Esophagus muscularis mucosa (tissue), 4 donors: ENCODE measurements around the gene FOXQ1. TPM values are rescaled to one million over a fixed set of nuclear protein-coding genes. Genes with fewer than 3 reads are reported as not detected.

Source experiments
- DNase-seq: peaks from one replicate; pipeline ENCODE4 v3.0.0-alpha.2; 2017; ENCODE audit errors: extremely low spot score
- H3K27ac ChIP-seq, 4 donors: fragments of 200-600 bp; sonication (generic); replicated peaks in 1 of 4; 1 replicate in 3 of 4; 2 replicates in 1 of 4; pipeline ENCODE4 v1.5.1; 2016 to 2019; ENCODE audit warnings: mild to moderate bottlenecking in 1 of 4
- H3K27me3 ChIP-seq, 4 donors: fragments of 200-600 bp; sonication (generic); one replicate each; pipeline versions ENCODE4 v1.5.1 to v1.6.0; 2016 to 2019
- H3K36me3 ChIP-seq, 4 donors: fragments of 200-600 bp; sonication (generic); one replicate each; pipeline ENCODE4 v1.5.1; 2016 to 2019
- H3K4me1 ChIP-seq, 4 donors: fragments of 200-600 bp; sonication (generic); one replicate each; pipeline ENCODE4 v1.5.1; 2016 to 2019
- H3K4me3 ChIP-seq, 4 donors: fragments of 200-600 bp; sonication (generic); 1 replicate in 2 of 4; 2 replicates in 2 of 4; pipeline ENCODE4 v1.5.1; 2016 to 2019; ENCODE audit warnings: mild to moderate bottlenecking in 4 of 4, moderate library complexity in 1 of 4
- H3K9me3 ChIP-seq, 4 donors: fragments of 200-600 bp; sonication (generic); 1 replicate in 3 of 4; 2 replicates in 1 of 4; pipeline ENCODE4 v1.5.1; 2016 to 2019
- CTCF ChIP-seq, 3 experiments: fragments of 200-600 bp in 2 of 3; fragments of 450-650 bp in 1 of 3; sonication (generic) in 2 of 3; IDR thresholded peaks; one replicate each; pipeline ENCODE4 v1.5.1; 2017 to 2019; ENCODE audit warnings: antibody characterized with exemption in 3 of 3, mild to moderate bottlenecking in 2 of 3, moderate library complexity in 1 of 3
- EP300 ChIP-seq: sonication (generic); formaldehyde crosslinking; IDR thresholded peaks from one replicate; pipeline ENCODE4 v1.6.1; 2017; ENCODE audit warnings: antibody characterized with exemption
- POLR2A ChIP-seq: fragments of 450-650 bp; IDR thresholded peaks from one replicate; pipeline ENCODE4 v1.6.1; 2017; ENCODE audit warnings: antibody characterized with exemption, moderate library complexity, mild to moderate bottlenecking, low read depth
- POLR2AphosphoS5 ChIP-seq, 2 donors: sonication (generic); formaldehyde crosslinking; IDR thresholded peaks; one replicate each; pipeline ENCODE4 v1.6.1; 2017; ENCODE audit warnings: antibody characterized with exemption in 2 of 2
- WGBS: methylation state at CpG from one replicate; pipeline ENCODE4 v1.1.5; 2018; 5-methylcytosine and 5-hydroxymethylcytosine counted together
- intact Hi-C: fragments of 100-400 bp; cut with DNase I; formaldehyde crosslinking; loops from one replicate; pipeline ENCODE4 v1.15.1; 2023
- total RNA-seq, 4 donors: library from RNA; depleted of rRNA; stranded (reverse); fragments of >200 nt; gene quantifications; one replicate each; pipeline versions ENCODE4 v1.1.0 to v1.2.1, GENCODE V29; 2016

Gene FOXQ1
- total RNA-seq, 4 donors from 2014 or later = 2.5 to 4.4 (median 2.9) TPM

GRCh38 chr6:1271071-1271763 lies 40.7 kb upstream of the FOXQ1 start:
- Histone ChIP-seq H3K27me3 (no peaks in the 10 kb centered on the region), H3K36me3 (no peaks in the 10 kb centered on the region), H3K27ac (no peak overlapping the region), H3K4me3 (no peak overlapping the region), H3K4me1 (no peaks in the 10 kb centered on the region), H3K9me3 (no peaks in the 10 kb centered on the region)
- TF ChIP-seq POLR2A = no peak
- no peak for TF ChIP-seq EP300
- TF ChIP-seq CTCF (IDR thresholded peaks at IDR 0.05) = no peak
- TF ChIP-seq POLR2AphosphoS5 (IDR thresholded peaks at IDR 0.05) = no peak
- intact Hi-C loops = no loop called here
- no peak for DNase-seq
- WGBS = 79% methylated on average over 11 of the region's 11 CpGs

GRCh38 chr6:1278061-1278720 lies 33.7 kb upstream of the FOXQ1 start:
- TF ChIP-seq EP300 (no peak), POLR2AphosphoS5 (IDR thresholded peaks at IDR 0.05) (no peak)
- Histone ChIP-seq H3K36me3 (no peaks in the 10 kb centered on the region), H3K4me1 (no peaks in the 10 kb centered on the region), H3K27me3 (no peaks in the 10 kb centered on the region), H3K27ac (no peak overlapping the region), H3K9me3 (no peaks in the 10 kb centered on the region), H3K4me3 (no peak overlapping the region)
- peak; percentile 74 for DNase-seq
- 81% methylated on average over 5 of the region's 5 CpGs for WGBS
- intact Hi-C loops = no loop called here

- WGBS = 82% methylated on average over 4 of the region's 4 CpGs
- Histone ChIP-seq H3K9me3 (no peaks in the 10 kb centered on the region), H3K27ac (no peak overlapping the region), H3K27me3 (no peaks in the 10 kb centered on the region), H3K4me1 (no peaks in the 10 kb centered on the region), H3K4me3 (no peak overlapping the region), H3K36me3 (no peaks in the 10 kb centered on the region)
- intact Hi-C loops = no loop called here
- TF ChIP-seq POLR2A = no peak
- no peak for TF ChIP-seq EP300
- no peak for TF ChIP-seq CTCF (IDR thresholded peaks at IDR 0.05)
- no peak for TF ChIP-seq POLR2AphosphoS5 (IDR thresholded peaks at IDR 0.05)
- peak; percentile 70 for DNase-seq
Observed at GRCh38 chr6:1279065-1279464, 32.8 kb upstream of the FOXQ1 start.

- H3K4me3 ChIP-seq = no peak overlapping the region
- H3K36me3 ChIP-seq = no peaks in the 10 kb centered on the region
- peak; percentile 90 for DNase-seq
- WGBS = 85% methylated on average over 8 of the region's 8 CpGs
- intact Hi-C loops = no loop called here
- no peak overlapping the region for H3K27ac ChIP-seq
- H3K9me3 ChIP-seq = no peaks in the 10 kb centered on the region
- H3K4me1 ChIP-seq = peaks cover 0 to 8% (median 8%) of the 10 kb centered on the region in 4 donors
- TF ChIP-seq POLR2A (no peak), CTCF (IDR thresholded peaks at IDR 0.05) (no peak), POLR2AphosphoS5 (IDR thresholded peaks at IDR 0.05) (no peak), EP300 (no peak)
- no peaks in the 10 kb centered on the region for H3K27me3 ChIP-seq
Observed at GRCh38 chr6:1280666-1281300, 31.1 kb upstream of the FOXQ1 start.

GRCh38 chr6:1281746-1282145 lies 30.2 kb upstream of the FOXQ1 start:
- Histone ChIP-seq H3K36me3 (no peaks in the 10 kb centered on the region), H3K4me3 (no peak overlapping the region), H3K9me3 (no peaks in the 10 kb centered on the region), H3K4me1 (peaks cover 0 to 13% (median 11%) of the 10 kb centered on the region in 4 donors), H3K27ac (no peak overlapping the region), H3K27me3 (no peaks in the 10 kb centered on the region)
- TF ChIP-seq EP300 (no peak), POLR2A (no peak), POLR2AphosphoS5 (IDR thresholded peaks at IDR 0.05) (no peak), CTCF (IDR thresholded peaks at IDR 0.05) (no peak)
- intact Hi-C loops = no loop called here
- DNase-seq = peak; percentile 84
- WGBS = 82% methylated on average over 8 of the region's 8 CpGs
